ENCODE data around the gene ANO8.

- no peak for TF ChIP-seq CTCF (IDR thresholded peaks at IDR 0.05)
- no peak for TF ChIP-seq POLR2A (IDR thresholded peaks at IDR 0.05)
Measured at GRCh38 chr19:17306285-17306714, 28.4 kb downstream of the ANO8 start.

All from body of pancreas (tissue), 4 donors.